Right lobe of liver (tissue), 6 donors: Measurements from ENCODE around the gene STK11IP. TPM values are rescaled to one million over a fixed set of nuclear protein-coding genes. Genes with fewer than 3 reads are reported as not detected.

Source experiments
- ATAC-seq, 4 donors: fragments of 200-7000 bp; cut with Tn5 transposase; one replicate each; pipeline ENCODE4 v1.9.1; 2020; ENCODE audit warnings: mild to moderate bottlenecking in 4 of 4, moderate library complexity in 4 of 4
- DNase-seq, 3 donors: peaks; one replicate each; pipeline ENCODE4 v3.0.0-alpha.2; 2020
- H3K27ac ChIP-seq, 3 donors: fragments of 200-600 bp; one replicate each; pipeline ENCODE4 v1.8.0; 2022
- H3K27me3 ChIP-seq, 2 donors: fragments of 200-600 bp; one replicate each; pipeline ENCODE4 v1.8.0; 2022
- H3K36me3 ChIP-seq, 4 donors: fragments of 200-600 bp; sonication (generic) in 1 of 4; one replicate each; pipeline versions ENCODE4 v1.5.1 to v1.8.0; 2017 to 2022; ENCODE audit warnings: control low read depth in 1 of 4
- H3K4me1 ChIP-seq, 4 donors: fragments of 200-600 bp; sonication (generic) in 1 of 4; one replicate each; pipeline versions ENCODE4 v1.5.1 to v1.8.0; 2017 to 2022; ENCODE audit warnings: control low read depth in 1 of 4
- H3K4me3 ChIP-seq, 3 donors: fragments of 200-600 bp; one replicate each; pipeline ENCODE4 v1.8.0; 2022
- H3K9me3 ChIP-seq, 4 donors: fragments of 200-600 bp; sonication (generic) in 1 of 4; one replicate each; pipeline versions ENCODE4 v1.5.1 to v1.8.0; 2017 to 2022; ENCODE audit warnings: control low read depth in 1 of 4
- CTCF ChIP-seq, 4 donors: fragments of 200-600 bp in 3 of 4; fragments of 450-650 bp in 1 of 4; IDR thresholded peaks; one replicate each; pipeline versions ENCODE4 v1.5.1 to v1.8.0; 2016 to 2022; ENCODE audit warnings: antibody characterized with exemption in 4 of 4, mild to moderate bottlenecking in 2 of 4
- POLR2A ChIP-seq: fragments of 450-650 bp; IDR thresholded peaks from one replicate; pipeline ENCODE4 v1.6.1; 2017; ENCODE audit warnings: antibody characterized with exemption, mild to moderate bottlenecking
- WGBS: methylation state at CpG from one replicate; pipeline ENCODE4 v1.1.6; 2018; ENCODE audit warnings: low coverage, low lambda C conversion rate; ENCODE audit not compliant: insufficient coverage; ENCODE audit errors: missing lambda C conversion rate; 5-methylcytosine and 5-hydroxymethylcytosine counted together
- intact Hi-C, 2 donors: fragments of 100-400 bp; cut with DNase I; formaldehyde crosslinking; loops; one replicate each; pipeline versions ENCODE4 v1.11.2 to v1.14.1; 2022
- total RNA-seq, 6 experiments: library from RNA; depleted of rRNA in 2 of 6; stranded (reverse); fragments of >200 nt in 2 of 6; fragmentation: NEBNext Ultra II Directional in 3 of 6; extraction: Animal tissue kit (Norgen Biotek cat#: 25700) in 3 of 6; gene quantifications; one replicate each; pipeline versions ENCODE4 v1.1.0 to v1.2.4, GENCODE V29; 2016 to 2023
- donor health status: DM: no; HTN: yes; CAD: no.
- donor health status: DM: no; HTN: no; CAD: no.
- donor health status: DM: no; HTN: no; CAD: no.
- donor health status: DM: no; HTN: yes; CAD: no.
- donor health status: DM: no; HTN: yes; CAD: no.

Gene STK11IP
- total RNA-seq, 6 experiments from 2014 or later, result 3.6 to 10.8 (median 6.6) TPM

DNA sequence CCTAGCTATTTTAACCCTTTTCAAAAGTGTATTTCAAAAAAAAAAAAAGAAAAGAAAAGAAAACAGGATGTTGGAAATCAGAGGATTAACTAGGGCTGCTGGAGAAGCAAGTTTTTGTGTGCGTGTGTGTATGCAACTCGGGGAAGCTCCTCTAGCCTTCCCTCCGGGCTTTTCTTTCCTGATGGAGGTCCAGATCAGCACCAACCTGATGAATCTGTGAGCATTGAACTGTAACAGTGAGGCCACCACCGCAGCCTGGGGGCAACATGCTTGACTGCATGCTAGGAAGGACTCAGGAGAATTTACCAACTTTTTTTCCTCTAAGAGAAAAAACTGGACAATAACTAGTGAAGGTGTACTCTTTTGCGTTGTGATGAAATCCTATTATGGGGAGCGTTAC, 28.6 kb upstream of the STK11IP start:
- no peaks in the 10 kb centered on the region for H3K27me3 ChIP-seq
- no peak for DNase-seq
- no peaks in the 10 kb centered on the region for H3K9me3 ChIP-seq
- no peak for ATAC-seq
- 92% methylated on average over 5 of the region's 6 CpGs for WGBS
- intact Hi-C loops, result no loop called here
- no peak overlapping the region for H3K27ac ChIP-seq
- H3K4me1 ChIP-seq, result peaks cover 0 to 5% (median 1%) of the 10 kb centered on the region in 4 donors
- TF ChIP-seq POLR2A (no peak), CTCF (IDR thresholded peaks at IDR 0.05) (no peak)
- H3K36me3 ChIP-seq, result no peaks in the 10 kb centered on the region
- H3K4me3 ChIP-seq, result no peak overlapping the region

DNA sequence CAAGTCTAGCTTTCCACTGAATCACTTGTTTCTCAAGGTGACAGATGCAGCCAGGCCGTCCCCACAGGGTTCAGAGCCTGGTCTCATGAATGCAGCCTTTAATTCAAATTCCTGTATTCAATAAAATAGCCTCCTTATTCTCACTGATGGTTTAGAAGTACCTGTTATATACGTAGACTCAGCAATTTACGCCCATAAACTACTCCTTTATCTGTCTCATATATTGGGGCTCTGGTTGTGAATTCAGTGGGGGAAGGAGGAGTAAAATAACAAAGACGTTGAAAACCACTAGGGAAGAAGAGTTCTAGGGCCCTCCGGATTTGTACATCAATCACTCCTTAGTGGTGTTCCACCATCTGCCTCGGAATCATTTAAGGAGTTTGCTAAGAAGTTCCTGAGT, 28.0 kb upstream of the STK11IP start:
- Histone ChIP-seq H3K36me3 (no peaks in the 10 kb centered on the region), H3K4me3 (no peak overlapping the region)
- TF ChIP-seq CTCF (IDR thresholded peaks at IDR 0.05) (no peak), POLR2A (no peak)

GRCh38 chr2:219570194-219570923, 27.3 kb upstream of the STK11IP start:
- peak; percentile 57 to 66 (median 59) for ATAC-seq
- TF ChIP-seq POLR2A, result peak; percentile 23
- no peak for TF ChIP-seq CTCF (IDR thresholded peaks at IDR 0.05)
- H3K27me3 ChIP-seq, result no peaks in the 10 kb centered on the region
- H3K4me3 ChIP-seq, result peak overlapping the region; percentile 60 to 76 (median 60)
- H3K4me1 ChIP-seq, result peaks cover 0 to 5% (median 1%) of the 10 kb centered on the region in 4 donors
- H3K27ac ChIP-seq, result peak overlapping the region in 2 of 3 donors; percentile 51 to 57
- 9% methylated on average over 8 of the region's 95 CpGs for WGBS
- no peaks in the 10 kb centered on the region for H3K9me3 ChIP-seq
- H3K36me3 ChIP-seq, result no peaks in the 10 kb centered on the region
- intact Hi-C loops, result no loop called here
- DNase-seq, result no peak

More for the DNA sequence above, 28.0 kb upstream of the STK11IP start:
- intact Hi-C loops, result no loop called here
- no peak for DNase-seq
- no peaks in the 10 kb centered on the region for H3K27me3 ChIP-seq
- no peak overlapping the region for H3K27ac ChIP-seq
- H3K4me1 ChIP-seq, result peaks cover 0 to 5% (median 1%) of the 10 kb centered on the region in 4 donors
- no peak for ATAC-seq
- no peaks in the 10 kb centered on the region for H3K9me3 ChIP-seq
- WGBS, result 92% methylated on average over 6 of the region's 6 CpGs

- Histone ChIP-seq H3K4me1 (peaks cover 0 to 5% (median 1%) of the 10 kb centered on the region in 4 donors), H3K4me3 (peak overlapping the region; percentile 60 to 76 (median 60)), H3K36me3 (no peaks in the 10 kb centered on the region), H3K9me3 (no peaks in the 10 kb centered on the region), H3K27ac (peak overlapping the region; percentile 51 to 57 (median 52)), H3K27me3 (no peaks in the 10 kb centered on the region)
- ATAC-seq (peak; percentile 2 to 48 (median 29)), DNase-seq (no peak)
- no peak for TF ChIP-seq CTCF (IDR thresholded peaks at IDR 0.05)
- no peak for TF ChIP-seq POLR2A
- WGBS, result no CpG with 5 or more reads among the region's 55 CpGs
- intact Hi-C loops, result no loop called here
Observed at GRCh38 chr2:219570924-219571310, 26.7 kb upstream of the STK11IP start.
